ENCODE data around the gene ZNF775.

GRCh38 chr7:150420242-150420641 lies 41.1 kb downstream of the ZNF775 start:
- TF ChIP-seq, protein P1, sequence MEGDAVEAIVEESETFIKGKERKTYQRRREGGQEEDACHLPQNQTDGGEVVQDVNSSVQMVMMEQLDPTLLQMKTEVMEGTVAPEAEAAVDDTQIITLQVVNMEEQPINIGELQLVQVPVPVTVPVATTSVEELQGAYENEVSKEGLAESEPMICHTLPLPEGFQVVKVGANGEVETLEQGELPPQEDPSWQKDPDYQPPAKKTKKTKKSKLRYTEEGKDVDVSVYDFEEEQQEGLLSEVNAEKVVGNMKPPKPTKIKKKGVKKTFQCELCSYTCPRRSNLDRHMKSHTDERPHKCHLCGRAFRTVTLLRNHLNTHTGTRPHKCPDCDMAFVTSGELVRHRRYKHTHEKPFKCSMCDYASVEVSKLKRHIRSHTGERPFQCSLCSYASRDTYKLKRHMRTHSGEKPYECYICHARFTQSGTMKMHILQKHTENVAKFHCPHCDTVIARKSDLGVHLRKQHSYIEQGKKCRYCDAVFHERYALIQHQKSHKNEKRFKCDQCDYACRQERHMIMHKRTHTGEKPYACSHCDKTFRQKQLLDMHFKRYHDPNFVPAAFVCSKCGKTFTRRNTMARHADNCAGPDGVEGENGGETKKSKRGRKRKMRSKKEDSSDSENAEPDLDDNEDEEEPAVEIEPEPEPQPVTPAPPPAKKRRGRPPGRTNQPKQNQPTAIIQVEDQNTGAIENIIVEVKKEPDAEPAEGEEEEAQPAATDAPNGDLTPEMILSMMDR (IDR thresholded peaks at IDR 0.05) = no peak
- no peak for TF ChIP-seq POLR2A (IDR thresholded peaks at IDR 0.05)

All from esophagus squamous epithelium (tissue), 4 donors.